Loucy (cell line): Measurements from ENCODE around the gene TOP3A.

Experiments used
- EZH2phosphoT487 ChIP-seq: fragments of 200-600 bp; IDR thresholded peaks from 2 replicates; pipeline ENCODE4 v1.6.1; 2018; ENCODE audit warnings: antibody characterized with exemption, mild to moderate bottlenecking, moderate library complexity, borderline replicate concordance
- TF ChIP-seq, protein P1 (sequence below): fragments of 200-600 bp; sonication (generic); conservative IDR thresholded peaks from 2 replicates; pipeline ENCODE4 v1.5.1; 2014; ENCODE audit warnings: mild to moderate bottlenecking, antibody characterized with exemption, low read length

- TF ChIP-seq, protein P1, sequence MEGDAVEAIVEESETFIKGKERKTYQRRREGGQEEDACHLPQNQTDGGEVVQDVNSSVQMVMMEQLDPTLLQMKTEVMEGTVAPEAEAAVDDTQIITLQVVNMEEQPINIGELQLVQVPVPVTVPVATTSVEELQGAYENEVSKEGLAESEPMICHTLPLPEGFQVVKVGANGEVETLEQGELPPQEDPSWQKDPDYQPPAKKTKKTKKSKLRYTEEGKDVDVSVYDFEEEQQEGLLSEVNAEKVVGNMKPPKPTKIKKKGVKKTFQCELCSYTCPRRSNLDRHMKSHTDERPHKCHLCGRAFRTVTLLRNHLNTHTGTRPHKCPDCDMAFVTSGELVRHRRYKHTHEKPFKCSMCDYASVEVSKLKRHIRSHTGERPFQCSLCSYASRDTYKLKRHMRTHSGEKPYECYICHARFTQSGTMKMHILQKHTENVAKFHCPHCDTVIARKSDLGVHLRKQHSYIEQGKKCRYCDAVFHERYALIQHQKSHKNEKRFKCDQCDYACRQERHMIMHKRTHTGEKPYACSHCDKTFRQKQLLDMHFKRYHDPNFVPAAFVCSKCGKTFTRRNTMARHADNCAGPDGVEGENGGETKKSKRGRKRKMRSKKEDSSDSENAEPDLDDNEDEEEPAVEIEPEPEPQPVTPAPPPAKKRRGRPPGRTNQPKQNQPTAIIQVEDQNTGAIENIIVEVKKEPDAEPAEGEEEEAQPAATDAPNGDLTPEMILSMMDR = no peak
- no peak for TF ChIP-seq EZH2phosphoT487
These were observed 5.6 kb downstream of the TOP3A start for GRCh38 chr17:18309202-18309601.
